D721Med (cell line): ENCODE data around the gene DDX1.
"Not testable (repeated sequence)": the region's sequence is repeated elsewhere in the genome, so short reads cannot be mapped to it uniquely, and the experiment has no call there.

Source experiments
- DNase-seq: peaks from one replicate; pipeline ENCODE4 v3.0.0; 2011; ENCODE audit warnings: low spot score; ENCODE audit not compliant: insufficient read length
- FAIRE-seq: peaks from 2 replicates; lab custom pipeline; 2011; peaks lifted over from hg19 to GRCh38; lab: Jason Lieb, UNC
- TF ChIP-seq, protein P1 (sequence below): IDR thresholded peaks from 2 replicates; pipeline ENCODE4 v1.5.1; 2012; ENCODE audit warnings: mild to moderate bottlenecking, control low read depth; ENCODE audit not compliant: insufficient read depth; ENCODE audit errors: missing control alignments

The DDX1 gene

DNA sequence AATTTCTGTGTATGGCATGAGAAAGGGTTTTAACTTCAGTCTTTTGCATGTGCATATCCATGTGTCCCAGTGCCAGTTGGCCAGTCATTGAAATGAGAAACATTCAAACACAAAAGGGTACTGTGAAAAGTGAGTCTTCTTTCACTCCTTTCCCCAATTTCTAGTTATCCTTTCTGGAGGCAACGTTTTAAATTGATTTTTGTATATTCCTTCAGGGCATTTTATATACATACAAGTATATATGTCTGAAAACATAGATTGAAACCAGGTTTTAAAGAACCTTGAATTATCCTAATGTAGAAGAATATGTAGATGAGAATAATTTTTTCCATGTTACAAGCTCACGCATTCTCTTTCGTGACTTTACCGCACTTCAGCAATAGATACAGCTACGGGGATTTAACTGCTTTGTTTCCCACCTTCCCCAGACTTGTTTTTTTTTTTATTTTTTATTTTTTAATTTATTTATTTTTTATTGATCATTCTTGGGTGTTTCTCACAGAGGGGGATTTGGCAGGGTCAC is 18.8 kb downstream of the DDX1 start:
- DNase-seq: no peak
- FAIRE-seq: no peak
- TF ChIP-seq, protein P1, sequence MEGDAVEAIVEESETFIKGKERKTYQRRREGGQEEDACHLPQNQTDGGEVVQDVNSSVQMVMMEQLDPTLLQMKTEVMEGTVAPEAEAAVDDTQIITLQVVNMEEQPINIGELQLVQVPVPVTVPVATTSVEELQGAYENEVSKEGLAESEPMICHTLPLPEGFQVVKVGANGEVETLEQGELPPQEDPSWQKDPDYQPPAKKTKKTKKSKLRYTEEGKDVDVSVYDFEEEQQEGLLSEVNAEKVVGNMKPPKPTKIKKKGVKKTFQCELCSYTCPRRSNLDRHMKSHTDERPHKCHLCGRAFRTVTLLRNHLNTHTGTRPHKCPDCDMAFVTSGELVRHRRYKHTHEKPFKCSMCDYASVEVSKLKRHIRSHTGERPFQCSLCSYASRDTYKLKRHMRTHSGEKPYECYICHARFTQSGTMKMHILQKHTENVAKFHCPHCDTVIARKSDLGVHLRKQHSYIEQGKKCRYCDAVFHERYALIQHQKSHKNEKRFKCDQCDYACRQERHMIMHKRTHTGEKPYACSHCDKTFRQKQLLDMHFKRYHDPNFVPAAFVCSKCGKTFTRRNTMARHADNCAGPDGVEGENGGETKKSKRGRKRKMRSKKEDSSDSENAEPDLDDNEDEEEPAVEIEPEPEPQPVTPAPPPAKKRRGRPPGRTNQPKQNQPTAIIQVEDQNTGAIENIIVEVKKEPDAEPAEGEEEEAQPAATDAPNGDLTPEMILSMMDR: no peak

DNA sequence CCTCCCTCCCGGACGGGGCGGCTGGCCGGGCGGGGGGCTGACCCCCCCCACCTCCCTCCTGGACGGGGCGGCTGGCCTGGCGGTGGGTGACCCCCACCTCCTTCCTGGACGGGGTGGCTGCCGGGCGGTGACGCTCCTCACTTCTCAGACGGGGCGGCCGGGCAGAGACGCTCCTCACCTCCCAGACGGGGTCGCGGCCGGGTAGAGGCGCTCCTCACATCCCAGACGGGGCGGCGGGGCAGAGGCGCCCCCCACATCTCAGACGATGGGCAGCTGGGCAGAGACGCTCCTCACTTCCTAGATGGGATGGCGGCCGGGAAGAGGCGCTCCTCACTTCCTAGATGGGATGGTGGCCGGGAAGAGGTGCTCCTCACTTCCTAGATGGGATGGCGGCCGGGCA is 20.4 kb downstream of the DDX1 start:
- FAIRE-seq, DNase-seq: not testable (repeated sequence)

GRCh38 chr2:15613736-15614429 is 22.2 kb downstream of the DDX1 start:
- TF ChIP-seq, protein P1: no peak
- FAIRE-seq: no peak
- DNase-seq: no peak

GRCh38 chr2:15614545-15615300 is 23.1 kb downstream of the DDX1 start:
- no peak for DNase-seq
- no peak for FAIRE-seq
- TF ChIP-seq, protein P1: no peak

GRCh38 chr2:15615301-15615920 is 23.7 kb downstream of the DDX1 start:
- TF ChIP-seq, protein P1: no peak
- FAIRE-seq: no peak
- no peak for DNase-seq

- TF ChIP-seq, protein P1: no peak
- no peak for DNase-seq
- no peak for FAIRE-seq
Measured at GRCh38 chr2:15616429-15616828, 24.8 kb downstream of the DDX1 start.

- FAIRE-seq: no peak
- DNase-seq: no peak
Measured at GRCh38 chr2:15616850-15617777, 25.4 kb downstream of the DDX1 start.

More at GRCh38 chr2:15616850-15617777, 25.4 kb downstream of the DDX1 start:
- TF ChIP-seq, protein P1: no peak
